ENCODE data around the gene GAS2L2.

GAS2L2 gene

DNA sequence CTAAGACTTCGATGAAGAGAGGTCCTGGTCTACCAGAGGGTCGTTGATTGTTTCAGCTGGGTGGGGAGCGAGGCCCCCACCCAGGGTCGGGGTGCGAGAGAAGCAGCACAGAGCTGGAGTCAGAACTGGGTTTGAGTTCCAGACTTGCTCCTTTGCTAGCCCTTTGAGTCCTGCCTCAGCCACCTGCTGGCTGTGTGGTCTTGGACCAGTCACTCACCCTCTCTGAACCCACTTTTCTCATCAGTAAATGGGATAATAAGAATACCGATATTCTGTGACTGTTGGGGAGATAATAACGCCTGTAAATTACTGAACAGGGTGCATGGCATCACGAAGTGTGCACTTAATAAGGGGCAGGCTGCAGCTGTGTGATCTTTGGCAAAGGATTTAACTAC lies 42.8 kb upstream of the GAS2L2 start:
- DNase-seq (ENCODE audit: extremely low spot score): no peak
- ChIA-PET POLR2A (no interaction called here), CTCF (interaction anchor here (0.9 to 3.9 kb wide), 5 partner anchors 13 to 49 kb away, joined by 3 to 19 read pairs (median 9); partner anchors contain the start of genes C17orf50 and TAF15)
- TF ChIP-seq, protein P1, sequence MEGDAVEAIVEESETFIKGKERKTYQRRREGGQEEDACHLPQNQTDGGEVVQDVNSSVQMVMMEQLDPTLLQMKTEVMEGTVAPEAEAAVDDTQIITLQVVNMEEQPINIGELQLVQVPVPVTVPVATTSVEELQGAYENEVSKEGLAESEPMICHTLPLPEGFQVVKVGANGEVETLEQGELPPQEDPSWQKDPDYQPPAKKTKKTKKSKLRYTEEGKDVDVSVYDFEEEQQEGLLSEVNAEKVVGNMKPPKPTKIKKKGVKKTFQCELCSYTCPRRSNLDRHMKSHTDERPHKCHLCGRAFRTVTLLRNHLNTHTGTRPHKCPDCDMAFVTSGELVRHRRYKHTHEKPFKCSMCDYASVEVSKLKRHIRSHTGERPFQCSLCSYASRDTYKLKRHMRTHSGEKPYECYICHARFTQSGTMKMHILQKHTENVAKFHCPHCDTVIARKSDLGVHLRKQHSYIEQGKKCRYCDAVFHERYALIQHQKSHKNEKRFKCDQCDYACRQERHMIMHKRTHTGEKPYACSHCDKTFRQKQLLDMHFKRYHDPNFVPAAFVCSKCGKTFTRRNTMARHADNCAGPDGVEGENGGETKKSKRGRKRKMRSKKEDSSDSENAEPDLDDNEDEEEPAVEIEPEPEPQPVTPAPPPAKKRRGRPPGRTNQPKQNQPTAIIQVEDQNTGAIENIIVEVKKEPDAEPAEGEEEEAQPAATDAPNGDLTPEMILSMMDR (IDR thresholded peaks at IDR 0.05; ENCODE audit: control extremely low read depth, extremely low read depth, low read depth, missing control alignments): no peak

DNA sequence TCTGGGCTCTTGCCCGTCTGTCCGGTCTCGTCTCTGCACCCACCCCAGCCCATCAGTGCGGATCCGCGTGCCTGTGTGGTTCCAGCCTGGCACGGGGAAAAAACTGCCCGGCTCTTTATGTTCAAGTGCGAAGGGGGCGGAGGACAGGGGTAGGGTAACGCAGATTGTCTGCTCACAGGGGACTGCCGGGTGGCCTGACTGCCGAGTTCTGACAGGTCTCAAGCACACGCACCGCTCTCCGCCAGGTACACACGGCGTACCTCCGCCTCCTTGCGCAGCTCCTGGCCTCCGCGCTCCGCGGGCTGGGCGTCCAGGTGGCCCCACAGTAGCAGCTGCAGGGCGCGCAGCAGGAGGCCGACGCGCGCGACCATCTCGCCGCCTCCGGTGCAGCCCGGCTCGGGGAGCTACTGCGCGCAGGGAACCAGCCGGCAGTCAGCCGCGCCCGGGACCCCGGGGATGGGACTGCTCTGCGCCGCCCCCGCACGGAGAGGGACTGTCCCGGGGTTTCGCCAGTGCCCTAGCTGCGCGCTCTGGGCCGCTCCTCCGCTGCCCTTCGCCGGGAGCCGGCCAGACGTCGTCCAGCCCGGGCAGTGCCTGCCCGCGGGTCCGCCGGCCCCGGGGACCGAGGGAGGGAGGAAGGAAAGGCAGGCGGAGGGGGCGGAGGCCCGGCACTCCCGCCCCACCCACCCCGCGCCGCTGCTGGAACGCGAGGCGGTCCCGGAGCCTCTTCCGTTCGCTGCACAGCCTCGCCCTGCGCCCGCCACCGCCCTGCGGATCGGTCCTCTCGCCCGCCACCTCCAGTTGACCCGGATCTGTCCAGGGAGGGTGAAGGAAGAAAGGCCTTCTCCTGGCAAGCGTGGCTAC lies 42.2 kb upstream of the GAS2L2 start, which contains the start of gene MMP28:
Gene MMP28 (minus strand): TSS at position 635 of the 864 bp plus-strand sequence. CDS start 264 bp downstream, at position 371.
- CTCF ChIA-PET: interaction anchor here (0.9 to 3.9 kb wide), 4 partner anchors 13 to 48 kb away, joined by 3 to 17 read pairs (median 12); partner anchors contain the start of gene TAF15
- POLR2A ChIA-PET: no interaction called here
- DNase-seq (ENCODE audit: extremely low spot score): peak; percentile 46

DNA sequence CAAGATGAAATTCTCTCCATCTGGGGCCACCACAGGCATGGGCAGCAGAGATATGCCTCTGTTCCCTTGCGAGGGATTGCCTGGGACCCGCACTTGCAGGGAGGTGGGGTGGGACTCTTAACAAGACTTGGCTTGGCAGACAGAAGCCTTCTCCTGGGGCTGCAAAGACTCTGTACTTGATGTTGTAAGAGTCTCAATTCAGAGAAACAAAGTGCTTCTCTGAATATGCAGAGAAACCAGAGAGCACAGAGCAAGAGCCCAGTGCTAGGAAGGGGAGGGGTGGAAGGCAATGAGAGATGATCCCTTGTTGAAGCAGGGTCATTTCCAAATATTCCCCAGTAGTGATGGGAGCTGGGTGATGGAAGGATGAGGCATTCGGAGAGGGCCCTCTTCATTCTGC lies 40.2 kb upstream of the GAS2L2 start:
- TF ChIP-seq, protein P1 (IDR thresholded peaks at IDR 0.05; ENCODE audit: control extremely low read depth, extremely low read depth, low read depth, missing control alignments): no peak
- CTCF ChIA-PET: interaction anchor here (0.8 to 3.9 kb wide), 7 partner anchors 9 to 46 kb away, joined by 3 to 17 read pairs (median 4); partner anchors contain the start of gene TAF15
- no peak for DNase-seq (ENCODE audit: extremely low spot score)
- POLR2A ChIA-PET: no interaction called here

More for the DNA sequence above, 42.2 kb upstream of the GAS2L2 start, which contains the start of gene MMP28:
- TF ChIP-seq, protein P1 (IDR thresholded peaks at IDR 0.05; ENCODE audit: control extremely low read depth, extremely low read depth, low read depth, missing control alignments): no peak

DNA sequence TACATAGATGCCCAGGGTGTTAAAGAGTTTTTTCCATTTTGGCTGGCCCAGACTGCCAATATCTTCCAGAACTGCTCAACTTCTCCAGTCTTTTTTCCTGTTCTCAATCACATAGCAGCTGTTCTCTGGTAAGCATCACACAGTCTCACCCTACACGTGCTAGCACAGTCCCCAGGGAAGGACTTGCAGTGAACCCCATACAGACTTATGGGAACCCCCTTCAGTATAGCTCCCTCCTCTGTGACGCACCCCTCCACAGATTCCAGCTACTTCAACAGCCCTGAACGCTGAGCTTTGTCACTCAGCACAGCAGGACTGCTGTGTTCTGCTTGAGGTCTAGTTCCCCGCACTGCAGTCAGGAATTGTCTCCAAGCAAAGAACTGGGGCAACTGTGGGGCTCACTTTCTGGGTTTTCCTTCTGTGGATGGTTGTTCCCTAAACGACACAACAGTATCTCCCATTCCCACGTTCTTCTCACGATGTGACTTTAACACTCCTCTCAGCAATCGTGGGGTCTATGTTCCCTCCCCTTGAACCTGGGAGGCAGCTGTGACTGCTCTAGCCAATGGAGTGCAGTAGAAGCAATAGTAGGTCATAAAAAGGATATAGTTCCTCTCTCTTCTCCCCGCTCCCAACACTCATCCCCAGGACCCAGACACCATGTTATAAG lies 38.8 kb upstream of the GAS2L2 start:
- ChIA-PET CTCF (interaction anchor here (0.7 to 3.4 kb wide), 4 partner anchors 13 to 28 kb away, joined by 3 to 16 read pairs (median 9); partner anchors contain the start of gene TAF15), POLR2A (no interaction called here)
- TF ChIP-seq, protein P1 (IDR thresholded peaks at IDR 0.05; ENCODE audit: control extremely low read depth, extremely low read depth, low read depth, missing control alignments): no peak
- DNase-seq (ENCODE audit: extremely low spot score): no peak

DNA sequence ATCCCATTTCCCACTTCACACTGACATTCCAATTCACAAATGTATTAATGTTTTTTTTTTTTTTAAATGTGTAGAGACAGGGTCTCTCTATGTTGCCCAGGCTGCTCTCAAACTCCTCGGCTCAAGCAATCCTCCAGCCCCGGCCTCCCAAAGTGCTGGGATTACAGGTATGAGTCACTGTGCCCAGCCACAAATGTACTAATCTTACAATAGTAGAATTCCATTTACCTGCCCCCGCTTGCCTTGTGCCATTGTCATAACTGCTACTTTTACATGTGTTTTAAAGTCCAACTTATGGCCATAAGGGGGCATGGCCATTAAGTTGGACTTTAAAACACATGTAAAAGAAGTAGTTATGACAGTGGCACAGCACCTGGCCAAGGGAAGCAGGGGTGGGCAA lies 37.8 kb upstream of the GAS2L2 start:
- CTCF ChIA-PET: interaction anchor here (0.7 to 2.1 kb wide), 2 partner anchors 18 to 27 kb away, joined by 3 to 10 read pairs; partner anchors contain the start of gene TAF15

More for the DNA sequence above, 37.8 kb upstream of the GAS2L2 start:
- POLR2A ChIA-PET: no interaction called here
- TF ChIP-seq, protein P1 (IDR thresholded peaks at IDR 0.05; ENCODE audit: control extremely low read depth, extremely low read depth, low read depth, missing control alignments): no peak
- no peak for DNase-seq (ENCODE audit: extremely low spot score)

All from GM10248 (cell line).